Mammary epithelial cell (primary cell): ENCODE measurements around the gene BDNF.

Experiments used
- CTCF ChIP-seq, 2 donors: IDR thresholded peaks in 1 of 2; conservative IDR thresholded peaks in 1 of 2; 2 replicates each; pipeline ENCODE4 v1.5.1; 2011 to 2012; ENCODE audit warnings: inconsistent platforms in 2 of 2, low read length in 2 of 2, mild to moderate bottlenecking in 2 of 2, control low read depth in 1 of 2, low read depth in 1 of 2; ENCODE audit not compliant: insufficient read depth in 1 of 2; ENCODE audit errors: extremely low read depth in 1 of 2
- EZH2 ChIP-seq: IDR thresholded peaks from 2 replicates; pipeline ENCODE4 v1.6.1; 2012; ENCODE audit warnings: low read length, inconsistent platforms, borderline replicate concordance

GRCh38 chr11:27726981-27727380, 26.7 kb upstream of the BDNF start:
- TF ChIP-seq CTCF (conservative IDR thresholded peaks at IDR 0.05 in 1 of 2, IDR thresholded peaks at IDR 0.05 in 1 of 2; ENCODE audit: extremely low read depth in 1 of 2, insufficient read depth in 1 of 2, low read depth in 1 of 2, low read length in 2 of 2) = no peak
- TF ChIP-seq EZH2 = no peak
